ENCODE measurements around the gene WNT3A.

WNT3A gene

GRCh38 chr1:228013131-228013934, 6.5 kb downstream of the WNT3A start:
- Histone ChIP-seq H3K27me3 (ENCODE audit: insufficient read depth, low read depth, severe bottlenecking) (peaks cover 11% of the 10 kb centered on the region), H3K27ac (no peak overlapping the region), H3K4me3 (ENCODE audit: low read depth, low read length) (no peak overlapping the region), H3K9me3 (ENCODE audit: severe bottlenecking) (no peaks in the 10 kb centered on the region), H3K36me3 (no peaks in the 10 kb centered on the region)
- DNase-seq: no peak
- TF ChIP-seq CTCF (IDR thresholded peaks at IDR 0.05; ENCODE audit: low read depth, low read length): no peak

GRCh38 chr1:228013935-228014930, 7.4 kb downstream of the WNT3A start:
- no peak overlapping the region for H3K4me3 ChIP-seq (ENCODE audit: low read depth, low read length)
- no peak for DNase-seq
- H3K9me3 ChIP-seq (ENCODE audit: severe bottlenecking): no peaks in the 10 kb centered on the region
- no peak for TF ChIP-seq CTCF (IDR thresholded peaks at IDR 0.05; ENCODE audit: low read depth, low read length)
- H3K27me3 ChIP-seq (ENCODE audit: insufficient read depth, low read depth, severe bottlenecking): peaks cover 2% of the 10 kb centered on the region
- H3K27ac ChIP-seq: no peak overlapping the region
- no peaks in the 10 kb centered on the region for H3K36me3 ChIP-seq

GRCh38 chr1:228015276-228016180, 8.7 kb downstream of the WNT3A start:
- Histone ChIP-seq H3K36me3 (no peaks in the 10 kb centered on the region), H3K9me3 (ENCODE audit: severe bottlenecking) (no peaks in the 10 kb centered on the region), H3K27ac (no peak overlapping the region), H3K4me3 (ENCODE audit: low read depth, low read length) (no peak overlapping the region), H3K27me3 (ENCODE audit: insufficient read depth, low read depth, severe bottlenecking) (no peaks in the 10 kb centered on the region)
- no peak for DNase-seq
- no peak for TF ChIP-seq CTCF (IDR thresholded peaks at IDR 0.05; ENCODE audit: low read depth, low read length)

DNA sequence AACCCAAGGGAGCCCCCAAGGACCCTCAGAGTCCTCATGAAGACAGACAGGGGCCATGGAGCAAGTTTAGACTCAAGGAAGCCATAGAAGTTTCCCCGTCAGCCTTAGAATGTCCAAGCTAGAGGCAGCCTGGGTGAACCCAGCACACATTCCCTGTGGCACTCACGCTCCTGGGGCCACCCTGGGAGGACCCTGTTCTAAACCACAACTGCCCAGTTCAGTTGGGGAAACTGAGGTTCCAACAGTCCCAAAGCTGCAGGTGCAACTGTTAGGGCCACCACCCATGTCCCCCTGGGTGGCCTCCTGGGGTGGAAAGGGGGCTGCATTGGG, 9.3 kb downstream of the WNT3A start:
- no peaks in the 10 kb centered on the region for H3K9me3 ChIP-seq (ENCODE audit: severe bottlenecking)
- H3K36me3 ChIP-seq: no peaks in the 10 kb centered on the region
- DNase-seq: no peak
- no peak for TF ChIP-seq CTCF (IDR thresholded peaks at IDR 0.05; ENCODE audit: low read depth, low read length)
- H3K27me3 ChIP-seq (ENCODE audit: insufficient read depth, low read depth, severe bottlenecking): no peaks in the 10 kb centered on the region
- H3K4me3 ChIP-seq (ENCODE audit: low read depth, low read length): no peak overlapping the region
- H3K27ac ChIP-seq: no peak overlapping the region

GRCh38 chr1:228016653-228017355, 10.0 kb downstream of the WNT3A start:
- no peaks in the 10 kb centered on the region for H3K27me3 ChIP-seq (ENCODE audit: insufficient read depth, low read depth, severe bottlenecking)
- no peak overlapping the region for H3K4me3 ChIP-seq (ENCODE audit: low read depth, low read length)
- no peak for TF ChIP-seq CTCF (IDR thresholded peaks at IDR 0.05; ENCODE audit: low read depth, low read length)
- no peaks in the 10 kb centered on the region for H3K9me3 ChIP-seq (ENCODE audit: severe bottlenecking)
- no peak for DNase-seq
- no peaks in the 10 kb centered on the region for H3K36me3 ChIP-seq
- no peak overlapping the region for H3K27ac ChIP-seq
